ENCODE measurements around the gene RBM47. TPM values are rescaled to one million over a fixed set of nuclear protein-coding genes. Genes with fewer than 3 reads are reported as not detected.
A peak's percentile ranks its signal among the peaks of the same experiment; 100 is the strongest.

Gene RBM47
- total RNA-seq, 1 experiment from 2014 or later, result 70.3 TPM

- Histone ChIP-seq H3K9ac (ENCODE audit: extremely low read depth, insufficient read length, low read length) (no peak overlapping the region), H4K20me1 (ENCODE audit: control insufficient read depth, insufficient read depth, insufficient read length) (no peaks in the 10 kb centered on the region), H4K8ac (replicated peaks; ENCODE audit: insufficient read length, low read depth, low read length) (no peak overlapping the region), H3K27ac (ENCODE audit: insufficient read length, low read depth, low read length) (no peak overlapping the region), H2BK20ac (ENCODE audit: low read depth, low read length, poor library complexity, severe bottlenecking) (no peak overlapping the region), H4K5ac (ENCODE audit: insufficient read length, low read depth, low read length) (no peak overlapping the region), H3T11ph (ENCODE audit: low read length) (no peak overlapping the region), H2BK12ac (ENCODE audit: insufficient read length, low read depth, low read length) (no peak overlapping the region), H3K4ac (ENCODE audit: low read depth, low read length) (no peak overlapping the region), H2AFZ (ENCODE audit: low read length) (no peak overlapping the region), H2AK5ac (ENCODE audit: insufficient read length, low read length) (no peak overlapping the region), H3K4me2 (ENCODE audit: insufficient read depth, insufficient read length, low read length) (no peak overlapping the region), H3K56ac (ENCODE audit: insufficient read length, low read depth, low read length) (no peak overlapping the region), H4K91ac (ENCODE audit: insufficient read length, low read depth, low read length) (no peak overlapping the region), H3K27me3 (ENCODE audit: insufficient read depth, low read length) (no peaks in the 10 kb centered on the region), H3K18ac (ENCODE audit: insufficient read length, low read depth, low read length) (no peak overlapping the region), H3K79me2 (ENCODE audit: insufficient read depth, low read length) (no peaks in the 10 kb centered on the region), H3K23ac (ENCODE audit: insufficient read length, low read depth, low read length) (no peak overlapping the region), H3K79me1 (ENCODE audit: insufficient read depth, low read depth, low read length, poor library complexity, severe bottlenecking) (no peaks in the 10 kb centered on the region), H2BK120ac (ENCODE audit: low read depth, low read length, poor library complexity, severe bottlenecking) (no peak overlapping the region), H3K14ac (ENCODE audit: insufficient read depth, low read length) (no peak overlapping the region), H3K4me1 (ENCODE audit: insufficient read depth, low read length) (peaks cover 3% of the 10 kb centered on the region; the same call in 1 of the 2 replicates), H2BK15ac (ENCODE audit: low read depth, low read length) (no peak overlapping the region), H2BK5ac (ENCODE audit: insufficient read length, low read length) (no peak overlapping the region), H3K23me2 (ENCODE audit: insufficient read length, low read depth, low read length, poor library complexity, severe bottlenecking) (no peaks in the 10 kb centered on the region), H3K9me3 (ENCODE audit: control insufficient read depth, low read depth, low read length) (no peaks in the 10 kb centered on the region)
- Mint-ChIP-seq H3K27ac (peak overlapping the region in 1 of 3 experiments; percentile 10; a peak in 1 of 7 replicates), H3K9me3 (no peaks in the 10 kb centered on the region), H3K4me1 (peaks cover 19 to 21% of the 10 kb centered on the region in 2 experiments), H3K36me3 (ENCODE audit: insufficient read depth in 1 of 3, low read depth in 3 of 3) (no peaks in the 10 kb centered on the region), H3K4me3 (no peak overlapping the region), H3K27me3 (ENCODE audit: low read depth) (no peaks in the 10 kb centered on the region)
- no peak for DNase-seq
- TF ChIP-seq CTCF (conservative IDR thresholded peaks at IDR 0.05), result no peak
These were observed 36.2 kb upstream of the RBM47 start for GRCh38 chr4:40665842-40666241.

All from H9 (cell line).